ENCODE measurements around the gene EIF1AX. TPM values are rescaled to one million over a fixed set of nuclear protein-coding genes. Genes with fewer than 3 reads are reported as not detected.
A peak's percentile ranks its signal among the peaks of the same experiment; 100 is the strongest.
"Not testable (repeated sequence)": the region's sequence is repeated elsewhere in the genome, so short reads cannot be mapped to it uniquely, and the experiment has no call there.

EIF1AX gene
- total and polyA plus RNA-seq, 2 experiments from 2014 or later = 30.6 to 56.9 TPM

GRCh38 chrX:20127440-20127839, 14.2 kb downstream of the EIF1AX start:
- H3K27me3 ChIP-seq; H3K4me1 ChIP-seq (ENCODE audit: low read depth); H3K36me3 ChIP-seq; H3K27ac ChIP-seq; DNase-seq (ENCODE audit: low read depth in 1 of 2, low spot score in 1 of 2); H3K4me3 ChIP-seq; H3K9me3 ChIP-seq (ENCODE audit: low read depth): not testable (repeated sequence)
- TF ChIP-seq CTCF (IDR thresholded peaks at IDR 0.05; ENCODE audit: low read depth, low read length) = peak; percentile 15

- not testable (repeated sequence) for H3K27ac ChIP-seq; DNase-seq (ENCODE audit: low read depth in 1 of 2, low spot score in 1 of 2); H3K4me1 ChIP-seq (ENCODE audit: low read depth); H3K4me3 ChIP-seq; H3K36me3 ChIP-seq; H3K9me3 ChIP-seq (ENCODE audit: low read depth); H3K27me3 ChIP-seq
Measured at GRCh38 chrX:20126833-20127232, 14.8 kb downstream of the EIF1AX start.

- Histone ChIP-seq H3K27me3 (no peaks in the 10 kb centered on the region), H3K36me3 (no peaks in the 10 kb centered on the region), H3K4me3 (no peak overlapping the region), H3K9me3 (ENCODE audit: low read depth) (no peaks in the 10 kb centered on the region), H3K27ac (no peak overlapping the region), H3K4me1 (ENCODE audit: low read depth) (no peaks in the 10 kb centered on the region)
- TF ChIP-seq CTCF (IDR thresholded peaks at IDR 0.05; ENCODE audit: low read depth, low read length) = no peak
- no peak for DNase-seq (ENCODE audit: low read depth in 1 of 2, low spot score in 1 of 2)
Measured at GRCh38 chrX:20124964-20125363, 16.7 kb downstream of the EIF1AX start.

GRCh38 chrX:20118065-20118824, 23.4 kb downstream of the EIF1AX start:
- peaks cover 24% of the 10 kb centered on the region for H3K27me3 ChIP-seq
- no peak overlapping the region for H3K27ac ChIP-seq
- H3K36me3 ChIP-seq = no peaks in the 10 kb centered on the region
- no peak for TF ChIP-seq CTCF (IDR thresholded peaks at IDR 0.05; ENCODE audit: low read depth, low read length)
- no peak for DNase-seq (ENCODE audit: low read depth in 1 of 2, low spot score in 1 of 2)
- H3K9me3 ChIP-seq (ENCODE audit: low read depth) = no peaks in the 10 kb centered on the region
- H3K4me3 ChIP-seq = no peak overlapping the region
- no peaks in the 10 kb centered on the region for H3K4me1 ChIP-seq (ENCODE audit: low read depth)

- H3K4me3 ChIP-seq = peak within 1 kb of the TSS; percentile 20
- no peaks in the 10 kb centered on the region for H3K9me3 ChIP-seq (ENCODE audit: low read depth)
- H3K27me3 ChIP-seq = peaks cover 24% of the 10 kb centered on the region
- peak in 1 of 2 donors; percentile 6 for DNase-seq (ENCODE audit: low read depth in 1 of 2, low spot score in 1 of 2)
- no peak for TF ChIP-seq CTCF (IDR thresholded peaks at IDR 0.05; ENCODE audit: low read depth, low read length)
- H3K27ac ChIP-seq = no peak within 1 kb of the TSS
- H3K36me3 ChIP-seq = no peaks in the 10 kb centered on the region
- H3K4me1 ChIP-seq (ENCODE audit: low read depth) = no peaks in the 10 kb centered on the region
Measured at GRCh38 chrX:20116577-20117240, 24.9 kb downstream of the EIF1AX start, which contains the start of gene MAP7D2. TSS of gene MAP7D2 (minus strand) at chrX:20116907. CDS start at chrX:20116879, 28 bp downstream.

GRCh38 chrX:20116087-20116576, 25.5 kb downstream of the EIF1AX start:
- Histone ChIP-seq H3K36me3 (no peaks in the 10 kb centered on the region), H3K4me1 (ENCODE audit: low read depth) (no peaks in the 10 kb centered on the region), H3K4me3 (peak overlapping the region; percentile 20), H3K27ac (no peak overlapping the region), H3K9me3 (ENCODE audit: low read depth) (no peaks in the 10 kb centered on the region), H3K27me3 (peaks cover 24% of the 10 kb centered on the region)
- no peak for DNase-seq (ENCODE audit: low read depth in 1 of 2, low spot score in 1 of 2)
- no peak for TF ChIP-seq CTCF (IDR thresholded peaks at IDR 0.05; ENCODE audit: low read depth, low read length)
